Sigmoid colon (tissue), 7 donors: ENCODE results near the gene ZP1. TPM values are rescaled to one million over a fixed set of nuclear protein-coding genes. Genes with fewer than 3 reads are reported as not detected.
A peak's percentile ranks its signal among the peaks of the same experiment; 100 is the strongest.

ENCODE experiments used
- DNase-seq: peaks from one replicate; pipeline ENCODE4 v3.0.0-alpha.2; 2019
- H3K27ac ChIP-seq, 4 donors: fragments of 200-600 bp; sonication (generic); one replicate each; pipeline ENCODE4 v1.5.1; 2016 to 2019; ENCODE audit warnings: mild to moderate bottlenecking in 1 of 4
- H3K27me3 ChIP-seq, 3 donors: fragments of 200-600 bp; sonication (generic); one replicate each; pipeline ENCODE4 v1.5.1; 2019; ENCODE audit warnings: mild to moderate bottlenecking in 1 of 3
- H3K36me3 ChIP-seq, 4 donors: fragments of 200-600 bp; sonication (generic); one replicate each; pipeline ENCODE4 v1.5.1; 2016 to 2019
- H3K4me1 ChIP-seq, 4 donors: fragments of 200-600 bp; sonication (generic); one replicate each; pipeline ENCODE4 v1.5.1; 2017 to 2019
- H3K4me3 ChIP-seq, 4 donors: fragments of 200-600 bp; sonication (generic); one replicate each; pipeline ENCODE4 v1.5.1; 2017 to 2019; ENCODE audit warnings: mild to moderate bottlenecking in 2 of 4, moderate library complexity in 1 of 4
- H3K9me3 ChIP-seq, 4 donors: fragments of 200-600 bp in 3 of 4; sonication (generic) in 3 of 4; one replicate each; pipeline versions ENCODE4 v1.5.1 to v1.6.1; 2013 to 2019
- EP300 ChIP-seq, 4 donors: sonication (generic); formaldehyde crosslinking; IDR thresholded peaks; one replicate each; pipeline ENCODE4 v1.6.1; 2017; ENCODE audit warnings: antibody characterized with exemption in 4 of 4
- POLR2A ChIP-seq, 2 donors: fragments of 450-650 bp; IDR thresholded peaks; one replicate each; pipeline ENCODE4 v1.6.1; 2016; ENCODE audit warnings: antibody characterized with exemption in 2 of 2, mild to moderate bottlenecking in 2 of 2, moderate library complexity in 2 of 2
- POLR2AphosphoS5 ChIP-seq, 4 donors: sonication (generic); formaldehyde crosslinking; IDR thresholded peaks; one replicate each; pipeline ENCODE4 v1.6.1; 2017; ENCODE audit warnings: antibody characterized with exemption in 4 of 4
- WGBS, 2 donors: extraction: QIAGEN DNeasy Blood & Tissue Kit; methylation state at CpG; one replicate each; pipeline ENCODE4 v1.1.7; 2013; 5-methylcytosine and 5-hydroxymethylcytosine counted together
- intact Hi-C: fragments of 100-400 bp; cut with DNase I; formaldehyde crosslinking; loops from one replicate; pipeline ENCODE4 v1.15.1; 2023
- polyA plus RNA-seq, 3 donors: library from polyadenylated mRNA; stranded (reverse); fragments of 200-250 nt; gene quantifications; one replicate each; pipeline ENCODE4 v1.2.3, GENCODE V29; 2013
- total RNA-seq, 4 donors: library from RNA; depleted of rRNA; stranded (reverse); fragments of >200 nt; gene quantifications; one replicate each; pipeline ENCODE4 v1.1.0, GENCODE V29; 2016
- TF ChIP-seq, protein P1 (sequence below), 4 experiments: fragments of 450-650 bp in 3 of 4; fragments of 200-600 bp in 1 of 4; IDR thresholded peaks; one replicate each; pipeline ENCODE4 v1.5.1; 2016 to 2019; ENCODE audit warnings: antibody characterized with exemption in 4 of 4, mild to moderate bottlenecking in 3 of 4, moderate library complexity in 2 of 4
- donor health status: healthy with polysubstance abuse.
- donor health status: Bipolar disorder and iron deficiency.
- donor health status: healthy.

The ZP1 gene
- total and polyA plus RNA-seq, 7 donors: 0.15 TPM; not detected in 6

DNA sequence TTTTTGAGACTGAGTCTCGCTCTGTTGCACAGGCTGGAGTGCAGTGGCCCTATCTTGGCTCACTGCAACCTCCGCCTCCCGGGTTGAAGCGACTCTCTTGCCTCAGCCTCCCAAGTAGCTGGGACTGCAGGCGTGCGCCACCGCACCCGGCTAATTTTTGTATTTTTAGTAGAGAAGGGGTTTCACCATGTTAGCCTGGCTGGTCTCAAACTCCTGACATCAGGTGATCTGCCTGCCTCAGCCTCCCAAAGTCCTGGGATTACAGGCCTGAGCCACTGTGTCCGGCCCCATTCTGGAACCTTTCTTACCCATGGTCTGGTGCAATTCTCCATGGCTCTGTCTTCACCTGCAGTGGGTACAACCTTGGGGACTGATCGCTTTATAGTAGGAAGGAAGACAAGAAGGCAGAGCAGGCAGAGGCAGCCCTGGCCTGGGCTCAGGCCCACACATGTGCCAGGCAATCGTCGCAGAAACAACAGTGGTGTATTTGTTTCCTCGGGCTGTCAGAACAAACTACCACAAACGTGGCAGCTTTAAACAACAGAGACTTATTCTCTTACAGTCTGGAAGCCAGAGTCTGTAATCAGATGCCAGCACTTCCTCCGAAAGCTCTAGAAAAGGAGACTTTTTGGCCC lies 7.6 kb upstream of the ZP1 start:
- Histone ChIP-seq H3K36me3 (no peaks in the 10 kb centered on the region), H3K27me3 (no peaks in the 10 kb centered on the region), H3K9me3 (no peaks in the 10 kb centered on the region), H3K4me3 (no peak overlapping the region), H3K27ac (no peak overlapping the region), H3K4me1 (no peaks in the 10 kb centered on the region)
- DNase-seq: peak; percentile 52
- TF ChIP-seq POLR2AphosphoS5 (IDR thresholded peaks at IDR 0.05) (no peak), EP300 (IDR thresholded peaks at IDR 0.05) (no peak), POLR2A (IDR thresholded peaks at IDR 0.05) (no peak)
- TF ChIP-seq, protein P1, sequence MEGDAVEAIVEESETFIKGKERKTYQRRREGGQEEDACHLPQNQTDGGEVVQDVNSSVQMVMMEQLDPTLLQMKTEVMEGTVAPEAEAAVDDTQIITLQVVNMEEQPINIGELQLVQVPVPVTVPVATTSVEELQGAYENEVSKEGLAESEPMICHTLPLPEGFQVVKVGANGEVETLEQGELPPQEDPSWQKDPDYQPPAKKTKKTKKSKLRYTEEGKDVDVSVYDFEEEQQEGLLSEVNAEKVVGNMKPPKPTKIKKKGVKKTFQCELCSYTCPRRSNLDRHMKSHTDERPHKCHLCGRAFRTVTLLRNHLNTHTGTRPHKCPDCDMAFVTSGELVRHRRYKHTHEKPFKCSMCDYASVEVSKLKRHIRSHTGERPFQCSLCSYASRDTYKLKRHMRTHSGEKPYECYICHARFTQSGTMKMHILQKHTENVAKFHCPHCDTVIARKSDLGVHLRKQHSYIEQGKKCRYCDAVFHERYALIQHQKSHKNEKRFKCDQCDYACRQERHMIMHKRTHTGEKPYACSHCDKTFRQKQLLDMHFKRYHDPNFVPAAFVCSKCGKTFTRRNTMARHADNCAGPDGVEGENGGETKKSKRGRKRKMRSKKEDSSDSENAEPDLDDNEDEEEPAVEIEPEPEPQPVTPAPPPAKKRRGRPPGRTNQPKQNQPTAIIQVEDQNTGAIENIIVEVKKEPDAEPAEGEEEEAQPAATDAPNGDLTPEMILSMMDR (IDR thresholded peaks at IDR 0.05): no peak
- intact Hi-C loops: no loop called here
- WGBS, 2 donors: 90% methylated on average over 15 of the region's 15 CpGs

DNA sequence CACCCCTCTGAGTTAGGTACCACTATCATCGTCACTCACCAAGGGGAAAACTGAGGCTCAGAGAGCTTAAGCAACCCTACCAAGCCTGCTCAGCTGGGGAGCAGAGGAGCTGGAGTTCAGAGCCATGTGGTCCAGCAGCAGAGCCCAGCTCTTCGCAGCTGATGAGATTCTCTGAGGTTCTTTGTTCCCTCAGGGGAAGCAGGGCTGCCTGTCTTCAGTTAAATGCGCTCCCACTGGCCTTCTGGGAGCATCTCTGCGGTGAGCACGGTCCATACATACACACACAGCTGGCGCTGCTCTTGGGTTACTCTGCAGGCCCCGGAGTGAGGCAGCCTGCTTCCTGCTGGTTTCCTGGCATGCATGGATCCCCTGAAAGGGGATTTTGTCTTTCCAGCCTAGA lies 6.4 kb upstream of the ZP1 start:
- Histone ChIP-seq H3K9me3 (no peaks in the 10 kb centered on the region), H3K4me1 (no peaks in the 10 kb centered on the region), H3K27me3 (no peaks in the 10 kb centered on the region), H3K4me3 (no peak overlapping the region), H3K36me3 (no peaks in the 10 kb centered on the region), H3K27ac (no peak overlapping the region)
- TF ChIP-seq, protein P1 (IDR thresholded peaks at IDR 0.05): no peak
- TF ChIP-seq EP300 (IDR thresholded peaks at IDR 0.05) (no peak), POLR2A (IDR thresholded peaks at IDR 0.05) (no peak), POLR2AphosphoS5 (IDR thresholded peaks at IDR 0.05) (no peak)
- intact Hi-C loops: no loop called here
- 43 to 82% methylated on average over 7 of the region's 7 CpGs for WGBS, 2 donors
- peak; percentile 42 for DNase-seq

DNA sequence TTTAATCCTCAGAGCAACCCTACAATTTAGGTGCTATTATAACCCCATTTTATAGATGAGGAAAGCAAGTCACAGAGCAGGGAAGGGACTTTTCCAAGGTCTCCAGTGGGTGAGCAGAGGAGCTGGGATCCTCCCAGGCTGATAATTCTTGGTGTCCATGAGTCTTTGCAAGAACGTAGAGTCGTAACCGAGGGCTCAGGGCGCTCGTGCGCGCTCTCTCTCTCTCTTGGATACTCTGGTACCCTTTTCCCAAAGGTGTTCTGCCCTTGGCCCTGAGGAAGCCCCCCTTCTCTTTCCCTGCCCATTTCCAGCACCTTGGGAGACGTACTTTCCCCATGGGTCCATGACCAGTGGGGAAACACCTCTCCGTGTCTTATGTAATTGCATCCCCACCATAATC lies 5.2 kb upstream of the ZP1 start:
- H3K4me3 ChIP-seq: no peak overlapping the region
- TF ChIP-seq POLR2A (IDR thresholded peaks at IDR 0.05) (no peak), POLR2AphosphoS5 (IDR thresholded peaks at IDR 0.05) (no peak), EP300 (IDR thresholded peaks at IDR 0.05) (no peak)
- TF ChIP-seq, protein P1 (IDR thresholded peaks at IDR 0.05): no peak
- WGBS, 2 donors: 90 to 95% methylated on average over 9 of the region's 9 CpGs
- no peaks in the 10 kb centered on the region for H3K27me3 ChIP-seq
- H3K4me1 ChIP-seq: no peaks in the 10 kb centered on the region
- no peaks in the 10 kb centered on the region for H3K9me3 ChIP-seq
- intact Hi-C loops: no loop called here
- no peak overlapping the region for H3K27ac ChIP-seq
- DNase-seq: peak; percentile 9
- no peaks in the 10 kb centered on the region for H3K36me3 ChIP-seq

DNA sequence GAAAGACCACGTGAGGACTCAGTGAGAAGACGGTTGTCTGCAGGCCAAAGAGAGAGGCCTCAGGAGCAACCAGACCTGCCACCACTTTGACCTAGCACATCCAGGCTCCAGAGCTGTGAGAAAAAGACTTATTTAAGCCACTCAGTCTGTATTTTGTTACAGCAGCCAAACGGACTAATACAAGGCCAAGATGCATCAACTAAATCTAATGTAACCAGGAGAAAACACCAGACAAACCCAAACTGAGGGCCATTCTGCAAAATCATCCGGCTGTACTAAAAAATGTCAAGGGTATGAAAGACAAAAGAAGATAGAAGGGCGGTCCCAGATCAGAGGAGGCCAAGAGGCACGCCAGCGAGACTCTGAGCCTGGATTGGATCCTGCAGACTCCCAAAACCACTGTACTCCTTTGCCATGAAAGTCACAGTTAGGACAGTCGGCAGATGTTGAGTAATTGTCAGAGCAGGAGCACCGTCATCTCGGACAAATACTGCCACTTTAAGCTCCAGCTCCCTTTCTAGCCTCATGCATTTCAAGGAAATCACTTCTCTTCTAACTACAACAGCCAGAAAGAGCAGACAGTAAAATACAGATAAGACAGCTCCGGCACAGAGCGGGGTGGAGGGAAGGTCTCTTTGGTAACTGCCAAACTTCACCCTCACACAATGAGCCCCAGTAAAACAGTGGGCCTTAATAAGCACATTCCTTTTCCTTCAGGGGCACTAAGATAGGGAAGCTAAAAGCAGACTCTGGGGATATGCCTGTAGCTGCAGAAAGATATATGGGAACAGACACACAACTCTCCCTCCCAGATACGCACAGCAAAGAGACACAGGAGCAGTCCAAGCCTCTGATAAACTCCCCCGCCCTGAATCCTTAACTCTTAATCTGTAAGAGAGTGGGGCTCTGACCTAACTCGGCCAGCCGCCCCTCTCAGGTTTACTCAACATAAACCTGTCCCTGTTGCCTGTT lies 3.5 kb upstream of the ZP1 start:
- TF ChIP-seq, protein P1 (IDR thresholded peaks at IDR 0.05): no peak
- TF ChIP-seq POLR2AphosphoS5 (IDR thresholded peaks at IDR 0.05) (no peak), POLR2A (IDR thresholded peaks at IDR 0.05) (no peak), EP300 (IDR thresholded peaks at IDR 0.05) (no peak)
- WGBS, 2 donors: 80 to 84% methylated on average over 16 of the region's 16 CpGs
- Histone ChIP-seq H3K4me3 (no peak overlapping the region), H3K36me3 (no peaks in the 10 kb centered on the region), H3K9me3 (no peaks in the 10 kb centered on the region), H3K27me3 (no peaks in the 10 kb centered on the region), H3K27ac (no peak overlapping the region), H3K4me1 (no peaks in the 10 kb centered on the region)
- intact Hi-C loops: no loop called here
- DNase-seq: peak; percentile 20
